ENCODE data around the gene ADSL.
"Not testable (repeated sequence)": the region's sequence is repeated elsewhere in the genome, so short reads cannot be mapped to it uniquely, and the experiment has no call there.

The ADSL gene

DNA sequence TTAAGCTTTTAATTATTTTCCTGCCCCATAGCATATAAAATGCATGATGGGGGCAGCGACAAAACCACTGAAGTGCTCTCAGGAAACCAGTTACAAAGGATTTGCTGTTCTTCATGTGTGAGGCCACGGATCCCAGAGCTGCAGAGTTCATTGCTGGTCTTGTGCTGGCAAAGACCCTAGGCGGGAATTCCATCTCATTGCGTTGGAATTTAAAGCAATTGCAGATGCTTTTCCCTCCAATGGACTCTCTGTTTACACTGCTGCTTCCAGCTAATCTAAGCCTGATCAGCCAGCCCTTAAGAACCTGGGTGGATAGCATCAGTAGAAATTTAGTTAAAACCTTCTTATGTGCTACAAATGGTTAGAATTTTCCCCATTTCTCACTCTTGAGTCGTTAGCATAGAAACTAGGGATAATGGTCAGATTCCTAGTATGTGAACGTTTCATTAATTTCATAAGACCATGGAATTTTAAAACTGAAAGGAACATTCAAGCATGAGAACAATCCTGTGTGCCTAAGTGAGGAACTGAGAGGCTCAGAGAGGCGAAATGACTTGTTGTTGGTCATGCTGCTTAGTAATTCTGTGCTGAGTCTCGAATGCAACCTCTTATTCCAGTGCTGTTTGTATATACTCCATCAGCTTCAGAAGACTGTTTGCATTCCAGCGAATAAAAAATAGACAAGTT is 36.1 kb upstream of the ADSL start:
- TF ChIP-seq, protein P1, sequence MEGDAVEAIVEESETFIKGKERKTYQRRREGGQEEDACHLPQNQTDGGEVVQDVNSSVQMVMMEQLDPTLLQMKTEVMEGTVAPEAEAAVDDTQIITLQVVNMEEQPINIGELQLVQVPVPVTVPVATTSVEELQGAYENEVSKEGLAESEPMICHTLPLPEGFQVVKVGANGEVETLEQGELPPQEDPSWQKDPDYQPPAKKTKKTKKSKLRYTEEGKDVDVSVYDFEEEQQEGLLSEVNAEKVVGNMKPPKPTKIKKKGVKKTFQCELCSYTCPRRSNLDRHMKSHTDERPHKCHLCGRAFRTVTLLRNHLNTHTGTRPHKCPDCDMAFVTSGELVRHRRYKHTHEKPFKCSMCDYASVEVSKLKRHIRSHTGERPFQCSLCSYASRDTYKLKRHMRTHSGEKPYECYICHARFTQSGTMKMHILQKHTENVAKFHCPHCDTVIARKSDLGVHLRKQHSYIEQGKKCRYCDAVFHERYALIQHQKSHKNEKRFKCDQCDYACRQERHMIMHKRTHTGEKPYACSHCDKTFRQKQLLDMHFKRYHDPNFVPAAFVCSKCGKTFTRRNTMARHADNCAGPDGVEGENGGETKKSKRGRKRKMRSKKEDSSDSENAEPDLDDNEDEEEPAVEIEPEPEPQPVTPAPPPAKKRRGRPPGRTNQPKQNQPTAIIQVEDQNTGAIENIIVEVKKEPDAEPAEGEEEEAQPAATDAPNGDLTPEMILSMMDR (conservative IDR thresholded peaks at IDR 0.05): no peak
- no peak for TF ChIP-seq ZFX (IDR thresholded peaks at IDR 0.05)
- H3K27ac ChIP-seq: no peak overlapping the region

DNA sequence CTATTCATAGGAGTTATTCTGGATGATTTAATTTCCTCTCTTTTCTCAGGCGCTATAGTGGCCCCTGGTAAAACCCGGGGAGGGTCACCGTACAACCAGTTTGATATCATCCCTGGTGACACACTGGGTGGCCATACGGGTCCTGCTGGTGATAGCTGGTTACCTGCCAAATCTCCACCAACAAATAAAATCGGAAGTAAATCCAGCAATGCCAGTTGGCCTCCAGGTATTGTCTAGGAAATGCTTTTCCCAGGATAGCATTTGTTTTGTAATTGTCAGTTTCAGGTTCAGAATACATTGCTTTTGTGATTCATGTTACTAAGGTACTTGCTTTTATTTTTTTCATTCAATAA is 35.6 kb upstream of the ADSL start:
- no peak overlapping the region for H3K27ac ChIP-seq
- TF ChIP-seq, protein P1 (conservative IDR thresholded peaks at IDR 0.05): no peak
- TF ChIP-seq ZFX (IDR thresholded peaks at IDR 0.05): no peak

DNA sequence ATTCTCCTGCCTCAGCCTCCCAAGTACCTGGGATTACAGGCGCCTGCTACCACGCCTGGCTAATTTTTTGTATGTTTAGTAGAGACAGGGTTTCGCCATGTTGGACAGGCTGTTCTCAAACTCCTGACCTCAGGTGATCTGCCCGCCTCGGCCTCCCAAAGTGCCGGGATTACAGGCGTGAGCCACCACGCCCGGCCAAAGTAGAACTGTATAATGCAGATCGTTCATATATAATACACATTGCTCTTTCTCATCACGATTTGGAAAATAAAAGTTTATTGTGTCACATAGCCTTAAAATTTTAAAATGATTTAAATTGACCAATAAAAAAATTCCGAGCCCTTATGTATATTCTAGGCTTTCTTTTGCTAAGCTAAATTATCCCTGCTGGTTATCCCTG is 34.7 kb upstream of the ADSL start:
- H3K27ac ChIP-seq: not testable (repeated sequence)

DNA sequence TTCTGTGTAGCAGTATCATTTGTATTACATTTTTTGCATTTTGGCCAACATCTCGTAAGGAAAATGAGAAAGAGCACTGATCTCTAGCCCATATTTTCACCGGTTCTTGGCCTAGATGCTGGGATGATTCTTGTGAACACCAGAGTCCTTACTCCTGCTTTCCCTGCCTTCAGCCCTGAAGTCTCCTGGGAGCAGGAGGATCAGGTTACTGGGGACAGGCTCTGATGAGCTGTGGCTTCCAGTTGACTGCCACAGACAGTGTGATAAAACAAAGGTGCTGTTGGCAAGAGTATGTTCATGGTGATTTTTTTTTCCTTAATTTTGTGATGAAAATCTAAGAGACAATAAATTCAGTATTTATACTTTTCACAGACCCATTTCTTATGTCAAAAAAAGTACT is 34.2 kb upstream of the ADSL start:
- H3K27ac ChIP-seq: no peak overlapping the region
- TF ChIP-seq ZFX (IDR thresholded peaks at IDR 0.05): no peak
- TF ChIP-seq, protein P1 (conservative IDR thresholded peaks at IDR 0.05): no peak

DNA sequence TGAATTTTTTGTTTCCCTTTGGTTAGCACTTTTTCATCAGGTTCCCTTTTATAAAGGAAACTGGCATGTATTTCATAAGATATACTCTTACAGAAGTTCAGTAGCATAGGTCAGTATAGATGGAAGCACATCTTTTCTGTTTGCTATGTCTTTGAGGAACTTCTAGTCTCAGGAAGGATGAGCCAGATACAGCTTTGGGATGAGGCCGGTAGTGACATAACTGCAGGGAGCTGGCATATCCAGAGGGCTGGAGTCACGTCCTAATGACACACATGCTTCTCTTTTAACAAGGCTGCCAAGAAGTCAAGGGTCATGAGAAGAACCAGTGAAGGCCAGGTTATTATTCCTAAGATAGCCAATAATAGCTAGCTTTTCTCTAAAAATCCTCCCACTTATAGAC is 33.3 kb upstream of the ADSL start:
- TF ChIP-seq ZFX (IDR thresholded peaks at IDR 0.05): no peak
- TF ChIP-seq, protein P1 (conservative IDR thresholded peaks at IDR 0.05): no peak

DNA sequence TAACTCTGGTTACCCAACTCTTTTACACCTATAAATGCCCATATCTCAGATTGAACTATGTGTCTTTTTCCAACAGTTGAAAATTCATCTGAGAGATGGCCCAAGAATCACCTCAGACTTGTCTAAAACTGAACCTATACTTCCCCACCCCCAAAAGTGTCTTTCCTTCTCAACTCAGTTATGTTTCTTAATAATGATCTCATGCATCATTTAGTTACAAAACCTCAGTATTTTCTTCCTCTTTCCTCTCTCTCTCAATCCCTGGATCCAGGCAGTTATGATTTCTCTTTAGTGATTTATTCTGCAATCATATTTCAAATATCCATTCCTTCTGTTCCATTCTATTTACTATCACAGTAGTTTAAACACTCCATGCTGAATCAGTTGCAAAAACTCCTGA is 32.3 kb upstream of the ADSL start:
- TF ChIP-seq, protein P1 (conservative IDR thresholded peaks at IDR 0.05): no peak
- no peak for TF ChIP-seq ZFX (IDR thresholded peaks at IDR 0.05)
- H3K27ac ChIP-seq: no peak overlapping the region

More for the DNA sequence above, 33.3 kb upstream of the ADSL start:
- H3K27ac ChIP-seq: no peak overlapping the region

DNA sequence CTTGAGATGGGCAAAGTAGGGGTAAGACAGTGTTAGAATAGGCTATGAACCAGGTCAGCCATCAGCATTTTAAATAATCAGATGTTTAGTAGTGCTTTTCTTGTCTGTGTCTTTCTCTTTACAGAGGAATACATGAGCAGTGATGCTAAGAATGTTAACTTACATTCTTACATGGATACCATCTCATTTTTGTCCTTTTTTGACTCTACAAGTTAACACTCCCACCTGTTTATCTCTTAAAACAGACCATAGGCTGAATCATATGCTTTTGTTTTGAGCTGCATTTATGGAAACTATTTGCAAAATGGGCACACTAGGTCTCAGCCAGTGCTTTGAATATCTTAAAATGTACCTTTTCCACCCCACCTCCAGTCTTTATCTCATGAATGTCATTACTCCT is 25.6 kb upstream of the ADSL start:
- H3K27ac ChIP-seq: no peak overlapping the region
- TF ChIP-seq, protein P1 (conservative IDR thresholded peaks at IDR 0.05): no peak
- no peak for TF ChIP-seq ZFX (IDR thresholded peaks at IDR 0.05)

DNA sequence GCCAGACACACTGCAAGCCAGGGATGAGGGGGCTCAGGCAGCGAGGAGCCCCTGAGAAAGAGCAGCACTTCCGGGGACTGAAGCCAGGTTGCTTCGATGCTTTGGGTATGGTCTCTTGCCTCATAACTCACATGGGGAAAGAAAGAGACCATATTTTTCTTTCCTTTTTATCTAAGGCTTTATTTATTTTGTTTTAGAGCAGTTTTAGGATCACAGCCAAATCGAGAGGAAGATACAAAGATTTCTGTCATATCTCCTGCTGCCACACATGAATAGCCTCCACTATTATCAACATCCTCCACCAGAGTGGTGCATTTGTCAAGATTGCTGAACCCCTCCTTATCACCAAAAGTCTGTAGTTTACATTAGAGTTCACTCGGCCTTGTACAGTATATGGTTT is 24.3 kb upstream of the ADSL start:
- H3K27ac ChIP-seq: no peak overlapping the region
- no peak for TF ChIP-seq ZFX (IDR thresholded peaks at IDR 0.05)
- TF ChIP-seq, protein P1 (conservative IDR thresholded peaks at IDR 0.05): no peak

All from C4-2B (cell line).